Measurements from ENCODE around the gene SLC39A1. TPM values are rescaled to one million over a fixed set of nuclear protein-coding genes. Genes with fewer than 3 reads are reported as not detected.
A peak's percentile ranks its signal among the peaks of the same experiment; 100 is the strongest.

The SLC39A1 gene
- total RNA-seq, 1 experiment from 2014 or later = 204 TPM

DNA sequence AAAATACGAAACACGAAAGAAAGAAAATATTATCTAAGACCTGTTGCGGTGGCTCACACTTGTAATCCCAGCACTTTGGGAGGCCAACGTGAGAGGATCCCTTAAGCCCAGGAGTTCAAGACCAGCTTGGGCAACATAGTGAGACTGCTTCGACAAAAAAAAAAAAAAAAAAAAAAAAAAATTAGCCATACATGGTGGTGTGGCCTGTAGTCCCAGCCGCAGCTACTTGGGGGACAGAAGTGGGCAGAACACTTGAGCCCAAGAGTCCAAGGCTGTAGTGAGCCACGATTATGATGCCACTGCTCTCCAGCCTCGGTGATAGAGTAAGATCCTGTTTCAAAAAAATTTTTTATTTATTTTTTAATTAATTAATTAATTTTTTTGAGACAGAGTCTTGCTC is 24.3 kb upstream of the SLC39A1 start (continued):
- TF ChIP-seq CTCF (IDR thresholded peaks at IDR 0.05) = no peak

- peaks cover 33% of the 10 kb centered on the region for H3K36me3 Mint-ChIP-seq
- TF ChIP-seq SP1 (CRISPR knock-in tag; conservative IDR thresholded peaks at IDR 0.05) (0 out of 2 replicates have a peak, but pooled peaks have one; percentile 24), CREM (CRISPR knock-in tag; IDR thresholded peaks at IDR 0.05) (no peak), TEAD1 (CRISPR knock-in tag; IDR thresholded peaks at IDR 0.05) (0 out of 2 replicates have a peak, but pooled peaks have one; percentile 11)
- ChIA-PET CTCF (interaction anchor here (0.6 to 3.7 kb wide), 24 partner anchors 9 to 631 kb away, joined by 3 to 51 read pairs (median 6); partner anchors contain the start of genes CREB3L4, CRTC2, DENND4B and GATAD2B), POLR2A (interaction anchor here (0.6 to 2.9 kb wide), 6 partner anchors 9 to 194 kb away, joined by 3 to 31 read pairs (median 5); partner anchors contain the start of genes CREB3L4, DENND4B, JTB and SLC39A1)
- peak within 1 kb of the TSS; percentile 97 for H3K4me3 Mint-ChIP-seq
- ATAC-seq (peak; percentile 83), DNase-seq (ENCODE audit: low spot score) (peak; percentile 82)
- H3K27ac Mint-ChIP-seq = peak within 1 kb of the TSS; percentile 95
- H3K9me3 Mint-ChIP-seq = no peaks in the 10 kb centered on the region
- peaks cover 24% of the 10 kb centered on the region for H3K4me1 Mint-ChIP-seq
- H3K27me3 Mint-ChIP-seq (ENCODE audit: low read depth) = no peaks in the 10 kb centered on the region
Measured at GRCh38 chr1:153985941-153986761, 22.8 kb upstream of the SLC39A1 start, which contains the start of gene RAB13. Gene RAB13, minus strand, starts transcription at chr1:153986339. Its CDS starts 103 bp downstream, at chr1:153986236.

DNA sequence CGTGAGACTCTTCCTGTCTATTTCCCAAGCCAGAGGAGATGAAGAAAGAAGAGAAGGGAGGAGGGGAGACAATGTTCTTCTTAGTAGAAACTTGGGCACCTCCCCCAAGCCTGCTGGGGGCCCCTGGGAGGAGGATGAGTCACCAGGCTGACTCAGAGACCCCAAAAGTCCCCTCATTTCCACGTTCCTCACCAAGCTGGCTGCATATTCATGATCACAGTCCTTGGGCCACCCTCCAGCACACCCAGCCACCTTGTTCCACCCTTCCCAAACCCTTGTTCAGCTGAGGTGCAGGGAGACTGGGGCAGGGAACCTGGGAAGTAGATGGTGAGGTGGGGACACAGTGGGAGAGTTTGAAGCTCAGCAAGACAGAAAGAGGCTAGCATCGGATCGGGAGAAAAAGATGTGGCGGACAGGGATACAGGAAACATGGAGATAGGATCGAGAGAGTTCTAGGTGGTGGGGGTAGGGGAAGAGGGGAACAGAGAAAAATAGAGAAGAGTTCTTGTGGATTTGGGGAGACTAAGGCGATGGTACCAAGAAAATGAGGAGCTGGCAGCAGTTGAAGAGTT is 22.1 kb upstream of the SLC39A1 start:
- CTCF ChIA-PET = interaction anchor here (0.9 to 3.7 kb wide), 12 partner anchors 8 to 630 kb away, joined by 3 to 51 read pairs (median 10); partner anchors contain the start of genes CREB3L4, DENND4B, GATAD2B and JTB
- Mint-ChIP-seq H3K9me3 (no peaks in the 10 kb centered on the region), H3K27ac (peak overlapping the region; percentile 94), H3K36me3 (peaks cover 26% of the 10 kb centered on the region), H3K27me3 (ENCODE audit: low read depth) (no peaks in the 10 kb centered on the region), H3K4me3 (peak overlapping the region; percentile 97), H3K4me1 (peaks cover 22% of the 10 kb centered on the region)
- ATAC-seq (peak; percentile 2; the same call in 1 of the 2 replicates), DNase-seq (ENCODE audit: low spot score) (no peak)
- POLR2A ChIA-PET = interaction anchor here (1.1 to 2.9 kb wide), 5 partner anchors 8 to 39 kb away, joined by 4 to 31 read pairs (median 5); partner anchors contain the start of genes CREB3L4, DENND4B, JTB and SLC39A1
- TF ChIP-seq TP53 (CRISPR knock-in tag; IDR thresholded peaks at IDR 0.05) (no peak), FOXK1 (CRISPR knock-in tag; IDR thresholded peaks at IDR 0.05) (no peak)

DNA sequence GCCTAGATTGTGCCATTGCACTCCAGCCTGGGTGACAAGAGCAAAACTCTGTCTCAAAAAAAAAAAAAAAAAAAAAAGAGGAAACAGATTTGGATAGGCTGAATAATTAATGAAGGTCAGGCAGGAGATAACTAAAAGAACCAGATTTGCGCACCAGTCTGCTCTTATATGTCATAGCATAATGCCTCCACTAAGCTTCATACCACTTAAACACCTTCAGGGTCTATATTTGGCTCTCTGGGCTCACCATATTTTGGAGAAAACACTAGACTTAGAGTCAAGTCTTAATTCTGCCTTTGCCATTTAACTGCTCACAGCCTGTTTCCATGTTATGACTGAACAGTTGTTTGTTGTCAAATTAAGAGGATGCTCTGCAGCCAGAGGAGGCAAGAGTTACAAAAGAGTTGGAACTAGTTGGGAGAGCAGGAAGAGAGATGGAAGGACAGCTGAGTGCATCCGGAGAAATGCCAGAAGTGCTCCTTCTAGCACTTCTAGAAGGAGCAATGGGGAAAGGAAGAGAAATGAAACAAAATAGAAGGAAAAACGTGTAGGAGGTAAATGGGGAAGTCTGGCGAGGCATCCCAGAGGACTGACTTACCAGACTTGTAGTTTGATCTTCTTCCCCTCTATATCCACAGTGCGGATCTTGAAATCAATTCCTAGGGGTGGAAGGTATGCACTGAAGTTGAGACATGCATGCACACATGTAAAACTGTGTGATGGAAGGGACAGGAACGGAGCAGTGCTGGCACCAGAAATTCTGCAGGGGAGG is 21.0 kb upstream of the SLC39A1 start:
- ATAC-seq = no peak
- POLR2A ChIA-PET = interaction anchor here (1.0 kb wide), 1 partner anchor 21 kb away, joined by 9 read pairs; the partner anchor contains the start of gene SLC39A1

More for the DNA sequence above, 21.0 kb upstream of the SLC39A1 start:
- no peak for DNase-seq (ENCODE audit: low spot score)
- Mint-ChIP-seq H3K36me3 (peaks cover 25% of the 10 kb centered on the region), H3K27ac (peak overlapping the region; percentile 51), H3K9me3 (no peaks in the 10 kb centered on the region), H3K4me3 (peak overlapping the region; percentile 97), H3K4me1 (peaks cover 20% of the 10 kb centered on the region), H3K27me3 (ENCODE audit: low read depth) (no peaks in the 10 kb centered on the region)
- CTCF ChIA-PET = interaction anchor here (0.7 to 2.0 kb wide), 3 partner anchors 17 to 304 kb away, joined by 5 to 28 read pairs (median 5); partner anchors contain the start of gene CREB3L4
- TF ChIP-seq CDX4 (CRISPR knock-in tag; IDR thresholded peaks at IDR 0.05; ENCODE audit: borderline replicate concordance) (no peak), FOXJ3 (CRISPR knock-in tag; IDR thresholded peaks at IDR 0.05; ENCODE audit: borderline replicate concordance) (no peak), TCF7 (CRISPR knock-in tag; IDR thresholded peaks at IDR 0.05; ENCODE audit: low read depth) (no peak), SMAD4 (CRISPR knock-in tag; IDR thresholded peaks at IDR 0.05) (no peak), E2F4 (CRISPR knock-in tag; IDR thresholded peaks at IDR 0.05; ENCODE audit: borderline replicate concordance, low read depth) (no peak), NFE2L1 (CRISPR knock-in tag; IDR thresholded peaks at IDR 0.05) (no peak), ESRRA (CRISPR knock-in tag; IDR thresholded peaks at IDR 0.05; ENCODE audit: borderline replicate concordance) (no peak), MLX (CRISPR knock-in tag; IDR thresholded peaks at IDR 0.05) (no peak), CREB1 (CRISPR knock-in tag; IDR thresholded peaks at IDR 0.05) (no peak), GTF2I (CRISPR knock-in tag; conservative IDR thresholded peaks at IDR 0.05) (no peak), TEAD4 (CRISPR knock-in tag; IDR thresholded peaks at IDR 0.05) (no peak), ZNF423 (CRISPR knock-in tag; IDR thresholded peaks at IDR 0.05) (no peak)
- TF ChIP-seq, protein P1, sequence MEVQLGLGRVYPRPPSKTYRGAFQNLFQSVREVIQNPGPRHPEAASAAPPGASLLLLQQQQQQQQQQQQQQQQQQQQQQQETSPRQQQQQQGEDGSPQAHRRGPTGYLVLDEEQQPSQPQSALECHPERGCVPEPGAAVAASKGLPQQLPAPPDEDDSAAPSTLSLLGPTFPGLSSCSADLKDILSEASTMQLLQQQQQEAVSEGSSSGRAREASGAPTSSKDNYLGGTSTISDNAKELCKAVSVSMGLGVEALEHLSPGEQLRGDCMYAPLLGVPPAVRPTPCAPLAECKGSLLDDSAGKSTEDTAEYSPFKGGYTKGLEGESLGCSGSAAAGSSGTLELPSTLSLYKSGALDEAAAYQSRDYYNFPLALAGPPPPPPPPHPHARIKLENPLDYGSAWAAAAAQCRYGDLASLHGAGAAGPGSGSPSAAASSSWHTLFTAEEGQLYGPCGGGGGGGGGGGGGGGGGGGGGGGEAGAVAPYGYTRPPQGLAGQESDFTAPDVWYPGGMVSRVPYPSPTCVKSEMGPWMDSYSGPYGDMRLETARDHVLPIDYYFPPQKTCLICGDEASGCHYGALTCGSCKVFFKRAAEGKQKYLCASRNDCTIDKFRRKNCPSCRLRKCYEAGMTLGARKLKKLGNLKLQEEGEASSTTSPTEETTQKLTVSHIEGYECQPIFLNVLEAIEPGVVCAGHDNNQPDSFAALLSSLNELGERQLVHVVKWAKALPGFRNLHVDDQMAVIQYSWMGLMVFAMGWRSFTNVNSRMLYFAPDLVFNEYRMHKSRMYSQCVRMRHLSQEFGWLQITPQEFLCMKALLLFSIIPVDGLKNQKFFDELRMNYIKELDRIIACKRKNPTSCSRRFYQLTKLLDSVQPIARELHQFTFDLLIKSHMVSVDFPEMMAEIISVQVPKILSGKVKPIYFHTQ (CRISPR knock-in tag; IDR thresholded peaks at IDR 0.05) = no peak
